C1 segment of cervical spinal cord (tissue), 14 donors: ENCODE measurements around the gene LRRC56.
A peak's percentile ranks its signal among the peaks of the same experiment; 100 is the strongest.

Source experiments
- DNase-seq, 14 donors: peaks; one replicate each; lab custom pipeline; 2025; lab: John Stamatoyannopoulos, UW

The LRRC56 gene

GRCh38 chr11:574632-575312 is 37.4 kb downstream of the LRRC56 start:
- DNase-seq: no peak

- DNase-seq: peak in 1 of 14 donors; percentile 59
Observed at GRCh38 chr11:575313-575995, 38.1 kb downstream of the LRRC56 start.

GRCh38 chr11:575996-576768 is 38.9 kb downstream of the LRRC56 start, which contains the start of gene PHRF1:
Gene PHRF1, plus strand, starts transcription at chr11:576470. Its CDS starts 5,043 bp downstream, at chr11:581513.
- peak; percentile 80 to 98 (median 94) for DNase-seq

- DNase-seq: no peak
Observed at GRCh38 chr11:576811-577610, 39.7 kb downstream of the LRRC56 start.

GRCh38 chr11:577611-577894 is 40.2 kb downstream of the LRRC56 start:
- DNase-seq: no peak

- DNase-seq: no peak
Observed at GRCh38 chr11:578276-579035, 41.1 kb downstream of the LRRC56 start.

- DNase-seq: no peak
Observed at GRCh38 chr11:579830-580601, 42.7 kb downstream of the LRRC56 start.

GRCh38 chr11:581342-581741 is 44.0 kb downstream of the LRRC56 start:
- peak in 1 of 14 donors; percentile 23 for DNase-seq

- DNase-seq: peak in 1 of 14 donors; percentile 32
Observed at GRCh38 chr11:581752-582151, 44.4 kb downstream of the LRRC56 start.

GRCh38 chr11:584287-584686 is 47.0 kb downstream of the LRRC56 start:
- no peak for DNase-seq

- no peak for DNase-seq
Observed at GRCh38 chr11:586376-587316, 49.3 kb downstream of the LRRC56 start.

- no peak for DNase-seq
Observed at GRCh38 chr11:587546-587945, 50.2 kb downstream of the LRRC56 start.

- peak in 2 of 14 donors; percentile 29 to 40 for DNase-seq
Observed at GRCh38 chr11:587978-588380, 50.7 kb downstream of the LRRC56 start.

- no peak for DNase-seq
Observed at GRCh38 chr11:589798-590197, 52.5 kb downstream of the LRRC56 start.

GRCh38 chr11:590997-591396 is 53.7 kb downstream of the LRRC56 start:
- DNase-seq: peak in 1 of 14 donors; percentile 37

- DNase-seq: no peak
Observed at GRCh38 chr11:592501-592900, 55.2 kb downstream of the LRRC56 start.

GRCh38 chr11:592918-593317 is 55.6 kb downstream of the LRRC56 start:
- no peak for DNase-seq

GRCh38 chr11:593347-593746 is 56.0 kb downstream of the LRRC56 start:
- no peak for DNase-seq

GRCh38 chr11:595400-595799 is 58.1 kb downstream of the LRRC56 start:
- DNase-seq: no peak
